Stimulated activated CD4-positive, alpha-beta T cell treated with anti-CD3 and anti-CD28 coated beads, Interleukin-15, amount 100 ng/mL, for 1 hour (primary cell): Measurements from ENCODE around the gene PLA2G12B.
"Not testable (repeated sequence)": the region's sequence is repeated elsewhere in the genome, so short reads cannot be mapped to it uniquely, and the experiment has no call there.

Source experiments
- DNase-seq, 2 donors: peaks; one replicate each; pipeline ENCODE4 v3.0.0-alpha.2; 2020; ENCODE audit warnings: low read depth in 1 of 2, low spot score in 1 of 2

The PLA2G12B gene

GRCh38 chr10:72954596-72955554 lies at the start of gene PLA2G12B:
PLA2G12B (minus strand) TSS chr10:72954806; CDS start chr10:72954685, 121 bp downstream.
- DNase-seq: no peak

GRCh38 chr10:73003822-73004221 lies 49.2 kb upstream of the PLA2G12B start:
- DNase-seq: no peak

- no peak for DNase-seq
These were observed 46.4 kb upstream of the PLA2G12B start for GRCh38 chr10:73000973-73001372.

GRCh38 chr10:72997099-72997498 lies 42.5 kb upstream of the PLA2G12B start:
- DNase-seq: no peak

- not testable (repeated sequence) for DNase-seq
These were observed 40.9 kb upstream of the PLA2G12B start for GRCh38 chr10:72995459-72995858.

- DNase-seq: not testable (repeated sequence)
These were observed 35.2 kb upstream of the PLA2G12B start for GRCh38 chr10:72989771-72990170.

- not testable (repeated sequence) for DNase-seq
These were observed 30.0 kb upstream of the PLA2G12B start for GRCh38 chr10:72984618-72985017.

GRCh38 chr10:72981882-72982529 lies 27.4 kb upstream of the PLA2G12B start:
- no peak for DNase-seq

GRCh38 chr10:72981028-72981881 lies 26.6 kb upstream of the PLA2G12B start:
- DNase-seq: no peak

GRCh38 chr10:72980348-72980747 lies 25.7 kb upstream of the PLA2G12B start:
- no peak for DNase-seq

GRCh38 chr10:72979709-72980108 lies 25.1 kb upstream of the PLA2G12B start:
- DNase-seq: no peak

- DNase-seq: no peak
These were observed 22.3 kb upstream of the PLA2G12B start for GRCh38 chr10:72976886-72977285.

- DNase-seq: no peak
These were observed 1.4 kb upstream of the PLA2G12B start for GRCh38 chr10:72956001-72956400.

GRCh38 chr10:72954230-72954595 lies 393 bp downstream of the PLA2G12B start:
- no peak for DNase-seq

- DNase-seq: no peak
These were observed 919 bp downstream of the PLA2G12B start for GRCh38 chr10:72953687-72954086.

- no peak for DNase-seq
These were observed 1.9 kb downstream of the PLA2G12B start for GRCh38 chr10:72952642-72953158.

- DNase-seq: no peak
These were observed 2.4 kb downstream of the PLA2G12B start for GRCh38 chr10:72952189-72952588.

- DNase-seq: no peak
These were observed 2.8 kb downstream of the PLA2G12B start for GRCh38 chr10:72951760-72952159.

- no peak for DNase-seq
These were observed 5.8 kb downstream of the PLA2G12B start for GRCh38 chr10:72948762-72949161.

GRCh38 chr10:72946963-72947362 lies 7.6 kb downstream of the PLA2G12B start:
- no peak for DNase-seq
